K562 (cell line): ENCODE measurements around the gene KBTBD4. TPM values are rescaled to one million over a fixed set of nuclear protein-coding genes. Genes with fewer than 3 reads are reported as not detected.

Source experiments
- ATAC-seq: fragments of 200-7000 bp; cut with Tn5 transposase; 3 replicates; pipeline ENCODE4 v1.9.1; 2020; ENCODE audit warnings: moderate library complexity
- BruUV-seq: library from RNA; stranded (reverse); fragments of 400-500 nt; replicated peaks from 2 replicates; lab custom pipeline; 2021; lab: Mats Ljungman, UMichigan
- CTCF ChIA-PET: fragments of 300-600 bp; formaldehyde crosslinking; extraction: SDS; loops from one replicate; lab custom pipeline; 2021; ENCODE audit warnings: low intra/inter-chr PET ratio; lab: Yijun Ruan, JAX
- POLR2A ChIA-PET: fragments of 300-600, 350-650 bp; sonication (Branson Sonifier 250); formaldehyde crosslinking; extraction: SDS; loops from one replicate; lab custom pipeline; 2021; ENCODE audit warnings: antibody characterized with exemption, inconsistent platforms; lab: Yijun Ruan, JAX
- DNase-seq, 4 experiments: peaks; one replicate each; pipeline versions ENCODE4 v3.0.0 to v3.0.0-alpha.2; 2011 to 2018; ENCODE audit warnings: low spot score in 3 of 4, mixed read lengths in 3 of 4; ENCODE audit errors: extremely low read depth in 1 of 4
- FAIRE-seq: peaks from 2 replicates; lab custom pipeline; 2011; peaks lifted over from hg19 to GRCh38; lab: Jason Lieb, UNC
- H2AFZ ChIP-seq: 2 replicates; pipeline ENCODE4 v1.6.0; 2011; ENCODE audit warnings: low read depth, low read length, control low read depth, inconsistent platforms
- H3K27ac ChIP-seq: fragments of 200-600 bp; 3 replicates; pipeline ENCODE4 v1.8.0; 2011; ENCODE audit warnings: low read depth, mild to moderate bottlenecking, control low read depth, inconsistent platforms, low read length, moderate library complexity, mixed read lengths; ENCODE audit errors: extremely low read depth
- H3K27me3 ChIP-seq, 2 experiments: fragments of 300-600 bp in 1 of 2; 2 replicates in 1 of 2; 3 replicates in 1 of 2; pipeline versions ENCODE4 v1.6.0 to v1.8.0; 2011; ENCODE audit warnings: inconsistent platforms in 2 of 2, low read length in 2 of 2, mild to moderate bottlenecking in 1 of 2, mixed read lengths in 1 of 2, moderate library complexity in 1 of 2; ENCODE audit not compliant: control insufficient read depth in 2 of 2, insufficient read depth in 2 of 2
- H3K36me3 ChIP-seq: fragments of 300-600 bp; 3 replicates; pipeline ENCODE4 v1.8.0; 2011; ENCODE audit warnings: mild to moderate bottlenecking, low read length, inconsistent platforms; ENCODE audit not compliant: control insufficient read depth, insufficient read depth
- H3K4me1 ChIP-seq, 2 experiments: fragments of 200-600 bp in 1 of 2; replicated peaks in 1 of 2; 2 replicates in 1 of 2; 3 replicates in 1 of 2; pipeline versions ENCODE4 v1.5.1 to v1.8.0; 2011; ENCODE audit warnings: inconsistent platforms in 2 of 2, low read length in 2 of 2, mild to moderate bottlenecking in 1 of 2, mixed read lengths in 1 of 2, moderate library complexity in 1 of 2; ENCODE audit not compliant: control insufficient read depth in 2 of 2, insufficient read depth in 2 of 2
- H3K4me2 ChIP-seq: 2 replicates; pipeline ENCODE4 v1.6.1; 2011; ENCODE audit warnings: low read length, control low read depth, inconsistent platforms, mixed read lengths; ENCODE audit not compliant: insufficient read depth
- H3K4me3 ChIP-seq: fragments of 200-600 bp; sonication (generic), shearing (Covaris generic); 2 replicates; pipeline ENCODE4 v1.5.1; 2016; ENCODE audit warnings: control low read depth, inconsistent platforms
- H3K79me2 ChIP-seq: fragments of 200-600 bp; 3 replicates; pipeline ENCODE4 v1.8.0; 2011; ENCODE audit warnings: low read length, inconsistent platforms; ENCODE audit not compliant: control insufficient read depth, insufficient read depth
- H3K9ac ChIP-seq, 2 experiments: 2 replicates each; pipeline versions ENCODE4 v1.6.0 to v1.6.1; 2011; ENCODE audit warnings: low read depth in 2 of 2, low read length in 2 of 2, control low read depth in 1 of 2, inconsistent platforms in 1 of 2, mild to moderate bottlenecking in 1 of 2, mixed read lengths in 1 of 2; ENCODE audit not compliant: insufficient read depth in 1 of 2
- H3K9me1 ChIP-seq: one replicate; pipeline ENCODE4 v1.6.0; 2011; ENCODE audit warnings: inconsistent platforms, mild to moderate bottlenecking, low read length, moderate library complexity; ENCODE audit not compliant: control insufficient read depth, insufficient read depth
- H3K9me3 ChIP-seq: replicated peaks from 2 replicates; pipeline ENCODE4 v1.5.1; 2011; ENCODE audit warnings: low read depth, low read length, inconsistent platforms; ENCODE audit not compliant: control insufficient read depth, insufficient read depth
- H4K20me1 ChIP-seq: replicated peaks from 2 replicates; pipeline ENCODE4 v1.6.1; 2011; ENCODE audit warnings: low read length, inconsistent platforms, mixed read lengths; ENCODE audit not compliant: control insufficient read depth, insufficient read depth
- BRD9 ChIP-seq: fragments of 450-650 bp; IDR thresholded peaks from 2 replicates; pipeline ENCODE4 v1.6.1; 2018; ENCODE audit warnings: low read depth; ENCODE audit not compliant: partially characterized antibody
- EP400 ChIP-seq: fragments of 450-650 bp; IDR thresholded peaks from 2 replicates; pipeline ENCODE4 v1.6.1; 2017; ENCODE audit warnings: antibody characterized with exemption, mild to moderate bottlenecking, moderate library complexity
- TSC22D4 ChIP-seq: fragments of 450-650 bp; IDR thresholded peaks from 2 replicates; pipeline ENCODE4 v1.6.1; 2016; ENCODE audit warnings: missing genetic modification characterization, missing biosample characterization, control low read depth
- WGBS: fragments of 100-300 bp; shearing (Covaris generic); methylation state at CpG from one replicate; pipeline ENCODE4 v1.1.6; 2016; ENCODE audit warnings: low coverage, mixed read lengths; ENCODE audit not compliant: insufficient coverage; ENCODE audit errors: missing lambda C conversion rate; 5-methylcytosine and 5-hydroxymethylcytosine counted together
- in situ Hi-C: fragments of 300-500 bp; cut with MboI; formaldehyde crosslinking; loops from 4 replicates; pipeline ENCODE4 v1.15.0; 2018; ENCODE audit warnings: inconsistent platforms, mixed read lengths
- intact Hi-C: fragments of 100-400 bp; cut with micrococcal nuclease; formaldehyde crosslinking; loops from 2 replicates; pipeline ENCODE4 v1.14.2; 2022
- polyA plus RNA-seq, 8 experiments: library from polyadenylated mRNA; depleted of rRNA in 4 of 8; stranded (reverse) in 5 of 8; unstranded in 3 of 8; fragments of >200 nt; fragmentation: Nextera tagmentation in 2 of 8; fragmentation: Illumina TruSeq in 1 of 8; extraction: Ambion mirVana in 2 of 8; extraction: Trizol in 1 of 8; gene quantifications; 2 replicates each; pipeline versions ENCODE4 v1.2.1 to v1.2.3, GENCODE V29; 2011 to 2014; ENCODE audit warnings: inconsistent platforms in 1 of 8, missing spikeins in 1 of 8
- total RNA-seq, 7 experiments: library from RNA; depleted of rRNA in 6 of 7; stranded (reverse); fragments of >200 nt in 6 of 7; fragmentation: Illumina TruSeq in 2 of 7; extraction: Trizol in 2 of 7; gene quantifications; 2 replicates each; pipeline versions ENCODE4 v1.2.1 to v1.2.3, GENCODE V29; 2011 to 2021; ENCODE audit warnings: low replicate concordance in 1 of 7
- TF ChIP-seq, protein P1 (sequence below): fragments of 450-650 bp; IDR thresholded peaks from 2 replicates; pipeline ENCODE4 v1.6.1; 2018; ENCODE audit not compliant: partially characterized antibody
- TF ChIP-seq, protein P2 (sequence below): sonication (generic); formaldehyde crosslinking; IDR thresholded peaks from 2 replicates; pipeline ENCODE4 v1.8.0; 2022; ENCODE audit warnings: mild to moderate bottlenecking, missing genetic modification reagents, borderline replicate concordance

The KBTBD4 gene
- total and polyA plus RNA-seq, 9 of the 15 experiments (the other 6 are each of a cell fraction or from before 2014, with no cell fraction given), result 7.0 to 33.9 (median 13.3) TPM

GRCh38 chr11:47529951-47530350 lies 48.8 kb downstream of the KBTBD4 start:
- Histone ChIP-seq H3K9me3 (no peaks in the 10 kb centered on the region), H4K20me1 (peaks cover 13% of the 10 kb centered on the region), H3K9ac (no peak overlapping the region), H3K4me2 (no peak overlapping the region), H3K79me2 (peaks cover 98% of the 10 kb centered on the region), H3K36me3 (peaks cover 12% of the 10 kb centered on the region; the same call in 1 of the 3 replicates), H3K4me1 (peaks cover under 1 to 10% of the 10 kb centered on the region in 2 experiments; a peak in 4 of 5 replicates), H3K27ac (no peak overlapping the region), H3K9me1 (no peaks in the 10 kb centered on the region), H2AFZ (no peak overlapping the region), H3K4me3 (no peak overlapping the region), H3K27me3 (no peaks in the 10 kb centered on the region)
- CTCF ChIA-PET, result no interaction called here
- no peak for FAIRE-seq
- DNase-seq, result no peak
- WGBS, result 94% methylated on average over 4 of the region's 4 CpGs
- TF ChIP-seq TSC22D4 (tag), result no peak
- no peak for TF ChIP-seq BRD9
- TF ChIP-seq EP400, result no peak
- BruUV-seq, result no TSS peak
- intact Hi-C loops, result no loop called here
- no peak for ATAC-seq
- in situ Hi-C loops, result no loop called here
- POLR2A ChIA-PET, result interaction anchor here (0.5 to 4.8 kb wide), 2 partner anchors 10 to 55 kb away, joined by 3 to 27 read pairs; no protein-coding TSS in a partner anchor

GRCh38 chr11:47527186-47527585 lies 51.6 kb downstream of the KBTBD4 start:
- Histone ChIP-seq H3K9me1 (no peaks in the 10 kb centered on the region), H2AFZ (no peak overlapping the region), H3K4me2 (no peak overlapping the region), H3K4me1 (peaks cover 10 to 26% of the 10 kb centered on the region in 2 experiments; a peak in 4 of 5 replicates), H3K27me3 (no peaks in the 10 kb centered on the region), H3K27ac (peak overlapping the region; percentile 14; the same call in 1 of the 3 replicates), H3K36me3 (peaks cover 14% of the 10 kb centered on the region; the same call in 1 of the 3 replicates), H4K20me1 (peaks cover 30% of the 10 kb centered on the region), H3K4me3 (no peak overlapping the region), H3K9me3 (no peaks in the 10 kb centered on the region), H3K9ac (no peak overlapping the region), H3K79me2 (peaks cover 98% of the 10 kb centered on the region)
- TF ChIP-seq, protein P1, sequence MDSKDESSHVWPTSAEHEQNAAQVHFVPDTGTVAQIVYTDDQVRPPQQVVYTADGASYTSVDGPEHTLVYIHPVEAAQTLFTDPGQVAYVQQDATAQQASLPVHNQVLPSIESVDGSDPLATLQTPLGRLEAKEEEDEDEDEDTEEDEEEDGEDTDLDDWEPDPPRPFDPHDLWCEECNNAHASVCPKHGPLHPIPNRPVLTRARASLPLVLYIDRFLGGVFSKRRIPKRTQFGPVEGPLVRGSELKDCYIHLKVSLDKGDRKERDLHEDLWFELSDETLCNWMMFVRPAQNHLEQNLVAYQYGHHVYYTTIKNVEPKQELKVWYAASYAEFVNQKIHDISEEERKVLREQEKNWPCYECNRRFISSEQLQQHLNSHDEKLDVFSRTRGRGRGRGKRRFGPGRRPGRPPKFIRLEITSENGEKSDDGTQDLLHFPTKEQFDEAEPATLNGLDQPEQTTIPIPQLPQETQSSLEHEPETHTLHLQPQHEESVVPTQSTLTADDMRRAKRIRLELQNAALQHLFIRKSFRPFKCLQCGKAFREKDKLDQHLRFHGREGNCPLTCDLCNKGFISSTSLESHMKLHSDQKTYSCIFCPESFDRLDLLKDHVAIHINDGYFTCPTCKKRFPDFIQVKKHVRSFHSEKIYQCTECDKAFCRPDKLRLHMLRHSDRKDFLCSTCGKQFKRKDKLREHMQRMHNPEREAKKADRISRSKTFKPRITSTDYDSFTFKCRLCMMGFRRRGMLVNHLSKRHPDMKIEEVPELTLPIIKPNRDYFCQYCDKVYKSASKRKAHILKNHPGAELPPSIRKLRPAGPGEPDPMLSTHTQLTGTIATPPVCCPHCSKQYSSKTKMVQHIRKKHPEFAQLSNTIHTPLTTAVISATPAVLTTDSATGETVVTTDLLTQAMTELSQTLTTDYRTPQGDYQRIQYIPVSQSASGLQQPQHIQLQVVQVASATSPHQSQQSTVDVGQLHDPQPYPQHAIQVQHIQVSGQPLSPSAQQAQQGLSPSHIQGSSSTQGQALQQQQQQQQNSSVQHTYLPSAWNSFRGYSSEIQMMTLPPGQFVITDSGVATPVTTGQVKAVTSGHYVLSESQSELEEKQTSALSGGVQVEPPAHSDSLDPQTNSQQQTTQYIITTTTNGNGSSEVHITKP, result peak; percentile 42
- TF ChIP-seq, protein P2, sequence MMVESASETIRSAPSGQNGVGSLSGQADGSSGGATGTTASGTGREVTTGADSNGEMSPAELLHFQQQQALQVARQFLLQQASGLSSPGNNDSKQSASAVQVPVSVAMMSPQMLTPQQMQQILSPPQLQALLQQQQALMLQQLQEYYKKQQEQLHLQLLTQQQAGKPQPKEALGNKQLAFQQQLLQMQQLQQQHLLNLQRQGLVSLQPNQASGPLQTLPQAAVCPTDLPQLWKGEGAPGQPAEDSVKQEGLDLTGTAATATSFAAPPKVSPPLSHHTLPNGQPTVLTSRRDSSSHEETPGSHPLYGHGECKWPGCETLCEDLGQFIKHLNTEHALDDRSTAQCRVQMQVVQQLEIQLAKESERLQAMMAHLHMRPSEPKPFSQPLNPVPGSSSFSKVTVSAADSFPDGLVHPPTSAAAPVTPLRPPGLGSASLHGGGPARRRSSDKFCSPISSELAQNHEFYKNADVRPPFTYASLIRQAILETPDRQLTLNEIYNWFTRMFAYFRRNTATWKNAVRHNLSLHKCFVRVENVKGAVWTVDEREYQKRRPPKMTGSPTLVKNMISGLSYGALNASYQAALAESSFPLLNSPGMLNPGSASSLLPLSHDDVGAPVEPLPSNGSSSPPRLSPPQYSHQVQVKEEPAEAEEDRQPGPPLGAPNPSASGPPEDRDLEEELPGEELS (CRISPR knock-in tag), result no peak
- ChIA-PET CTCF (no interaction called here), POLR2A (interaction anchor here (1.1 to 1.2 kb wide), 2 partner anchors 10 to 11 kb away, joined by 3 read pairs; no protein-coding TSS in a partner anchor)
- BruUV-seq, result no TSS peak
- intact Hi-C loops (no loop called here), in situ Hi-C loops (no loop called here)
- WGBS, result 95% methylated on average over 6 of the region's 6 CpGs
- FAIRE-seq (no peak), DNase-seq (no peak), ATAC-seq (no peak)
